ENCODE data around the gene LINGO3.

Gene LINGO3

GRCh38 chr19:2309734-2310362 lies 1.9 kb upstream of the LINGO3 start:
- CTCF ChIA-PET, result interaction anchor here (0.7 kb wide), 1 partner anchor 57 kb away, joined by 3 read pairs; no protein-coding TSS in a partner anchor
- TF ChIP-seq ARNT (IDR thresholded peaks at IDR 0.05), result no peak
- no peak for TF ChIP-seq FOXK2 (IDR thresholded peaks at IDR 0.05)
- no peak for TF ChIP-seq L3MBTL2 (conservative IDR thresholded peaks at IDR 0.05)
- TF ChIP-seq LEF1 (IDR thresholded peaks at IDR 0.05; ENCODE audit: borderline replicate concordance), result no peak
- no peak for TF ChIP-seq BHLHE40 (IDR thresholded peaks at IDR 0.05; ENCODE audit: borderline replicate concordance)
- DNase-seq (ENCODE audit: extremely low spot score), result no peak
- POLR2A ChIA-PET, result no interaction called here

DNA sequence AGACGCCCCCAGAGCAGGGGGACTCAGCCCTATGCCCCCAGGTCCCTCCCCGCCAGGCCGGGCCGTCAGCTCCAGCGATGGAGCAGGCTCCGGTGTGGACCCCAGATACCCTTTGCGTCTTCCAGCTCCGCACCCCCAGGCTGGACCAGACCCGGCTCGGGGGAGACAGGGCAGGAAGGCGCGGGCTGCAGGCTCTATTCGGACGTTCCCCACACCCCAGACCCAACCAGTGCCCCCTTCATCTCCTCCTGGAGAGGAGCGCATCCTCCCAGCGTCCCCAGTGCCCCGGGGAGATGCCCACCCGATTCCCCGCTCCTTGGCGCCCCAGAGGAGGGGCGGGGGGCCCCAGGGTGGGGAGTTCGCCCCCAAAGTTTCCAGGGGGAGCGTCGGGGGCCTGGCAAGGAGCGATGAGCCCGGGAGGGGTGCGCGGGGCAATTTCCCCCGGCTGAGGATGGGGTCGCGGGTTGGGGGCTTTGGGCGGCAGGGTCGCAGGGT lies 389 bp downstream of the LINGO3 start:
- POLR2A ChIA-PET, result no interaction called here
- no peak for DNase-seq (ENCODE audit: extremely low spot score)
- no peak for TF ChIP-seq ELF4 (IDR thresholded peaks at IDR 0.05)
- no peak for TF ChIP-seq CTBP1 (IDR thresholded peaks at IDR 0.05; ENCODE audit: borderline replicate concordance)
- TF ChIP-seq, protein P1, sequence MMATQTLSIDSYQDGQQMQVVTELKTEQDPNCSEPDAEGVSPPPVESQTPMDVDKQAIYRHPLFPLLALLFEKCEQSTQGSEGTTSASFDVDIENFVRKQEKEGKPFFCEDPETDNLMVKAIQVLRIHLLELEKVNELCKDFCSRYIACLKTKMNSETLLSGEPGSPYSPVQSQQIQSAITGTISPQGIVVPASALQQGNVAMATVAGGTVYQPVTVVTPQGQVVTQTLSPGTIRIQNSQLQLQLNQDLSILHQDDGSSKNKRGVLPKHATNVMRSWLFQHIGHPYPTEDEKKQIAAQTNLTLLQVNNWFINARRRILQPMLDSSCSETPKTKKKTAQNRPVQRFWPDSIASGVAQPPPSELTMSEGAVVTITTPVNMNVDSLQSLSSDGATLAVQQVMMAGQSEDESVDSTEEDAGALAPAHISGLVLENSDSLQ (IDR thresholded peaks at IDR 0.05), result no peak
- no peak for TF ChIP-seq ZNF384 (IDR thresholded peaks at IDR 0.05)
- TF ChIP-seq HDGF (IDR thresholded peaks at IDR 0.05; ENCODE audit: borderline replicate concordance), result no peak
- no peak for TF ChIP-seq TARDBP (IDR thresholded peaks at IDR 0.05)
- TF ChIP-seq FOXK2 (IDR thresholded peaks at IDR 0.05), result no peak
- no peak for TF ChIP-seq BHLHE40 (IDR thresholded peaks at IDR 0.05; ENCODE audit: borderline replicate concordance)
- no peak for TF ChIP-seq SUZ12 (IDR thresholded peaks at IDR 0.05)
- TF ChIP-seq FOXA1 (IDR thresholded peaks at IDR 0.05), result no peak
- no peak for TF ChIP-seq SP1 (IDR thresholded peaks at IDR 0.05)
- TF ChIP-seq NFRKB (IDR thresholded peaks at IDR 0.05), result no peak
- no peak for TF ChIP-seq ARNT (IDR thresholded peaks at IDR 0.05)
- no peak for TF ChIP-seq LEF1 (IDR thresholded peaks at IDR 0.05; ENCODE audit: borderline replicate concordance)
- CTCF ChIA-PET, result no interaction called here

- TF ChIP-seq HDGF (IDR thresholded peaks at IDR 0.05; ENCODE audit: borderline replicate concordance) (no peak), FOXM1 (IDR thresholded peaks at IDR 0.05; ENCODE audit: borderline replicate concordance) (no peak), NFRKB (IDR thresholded peaks at IDR 0.05) (no peak)
- ChIA-PET CTCF (no interaction called here), POLR2A (no interaction called here)
- DNase-seq (ENCODE audit: extremely low spot score), result no peak
Measured at GRCh38 chr19:2306971-2307370, 983 bp downstream of the LINGO3 start.

GRCh38 chr19:2306281-2306806 lies 1.6 kb downstream of the LINGO3 start:
- ChIA-PET POLR2A (no interaction called here), CTCF (no interaction called here)
- TF ChIP-seq ELF4 (IDR thresholded peaks at IDR 0.05), result no peak
- TF ChIP-seq L3MBTL2 (conservative IDR thresholded peaks at IDR 0.05), result no peak
- TF ChIP-seq SUZ12 (IDR thresholded peaks at IDR 0.05), result no peak
- no peak for TF ChIP-seq HDGF (IDR thresholded peaks at IDR 0.05; ENCODE audit: borderline replicate concordance)
- TF ChIP-seq SP1 (IDR thresholded peaks at IDR 0.05), result no peak
- no peak for TF ChIP-seq TARDBP (IDR thresholded peaks at IDR 0.05)
- no peak for TF ChIP-seq BHLHE40 (IDR thresholded peaks at IDR 0.05; ENCODE audit: borderline replicate concordance)
- DNase-seq (ENCODE audit: extremely low spot score), result no peak

DNA sequence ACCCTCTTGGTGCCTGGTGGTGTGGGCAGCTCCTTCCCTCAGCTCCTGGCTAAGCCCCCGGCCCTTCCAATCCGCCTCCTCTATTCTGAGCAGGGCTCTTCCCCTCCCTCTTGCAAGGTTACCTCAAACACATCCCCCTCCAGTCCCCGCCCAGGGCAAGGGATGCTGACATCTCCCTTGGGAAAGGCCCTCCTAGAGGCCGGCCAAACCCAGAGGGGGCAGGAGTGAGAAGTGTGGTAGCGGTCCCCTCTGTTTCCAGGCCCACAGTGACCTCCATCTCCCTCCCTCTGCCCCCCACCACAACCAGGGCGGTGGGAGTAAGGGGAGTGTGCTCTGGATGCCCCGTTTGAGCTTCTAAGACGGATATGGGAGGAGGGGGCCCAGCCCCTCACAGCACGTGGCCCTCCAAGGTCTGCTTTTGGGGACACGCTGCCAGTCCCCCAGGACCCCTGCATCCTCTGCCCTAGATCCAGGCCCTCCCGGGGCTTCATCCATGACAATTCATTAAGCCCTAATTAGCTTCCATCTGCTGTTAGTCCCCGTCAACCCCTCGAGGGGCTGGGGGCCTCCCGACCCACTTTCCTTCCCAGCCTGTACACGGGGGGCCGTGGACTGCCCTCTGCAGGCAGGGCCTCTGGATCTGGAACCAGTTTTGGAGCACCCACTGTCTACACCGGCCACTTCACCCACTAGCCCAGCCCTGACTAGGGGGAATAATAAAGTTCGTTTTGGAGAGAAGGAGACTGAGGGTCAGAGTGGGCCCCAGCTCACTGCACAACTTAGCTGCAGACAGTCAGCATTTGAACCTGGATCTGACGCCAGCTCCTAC lies 2.3 kb downstream of the LINGO3 start:
- ChIA-PET POLR2A (no interaction called here), CTCF (no interaction called here)
- DNase-seq (ENCODE audit: extremely low spot score), result no peak
- no peak for TF ChIP-seq BHLHE40 (IDR thresholded peaks at IDR 0.05; ENCODE audit: borderline replicate concordance)
- TF ChIP-seq NFRKB (IDR thresholded peaks at IDR 0.05), result no peak
- TF ChIP-seq ARNT (IDR thresholded peaks at IDR 0.05), result no peak
- no peak for TF ChIP-seq L3MBTL2 (conservative IDR thresholded peaks at IDR 0.05)
- TF ChIP-seq CTBP1 (IDR thresholded peaks at IDR 0.05; ENCODE audit: borderline replicate concordance), result no peak
- TF ChIP-seq, protein P1 (IDR thresholded peaks at IDR 0.05), result no peak
- no peak for TF ChIP-seq TARDBP (IDR thresholded peaks at IDR 0.05)

GRCh38 chr19:2303211-2303798 lies 4.6 kb downstream of the LINGO3 start:
- ChIA-PET POLR2A (interaction anchor here (1.0 kb wide), 1 partner anchor 25 kb away, joined by 3 read pairs; the partner anchor contains the start of genes LSM7 and SPPL2B), CTCF (no interaction called here)
- DNase-seq (ENCODE audit: extremely low spot score), result no peak
- no peak for TF ChIP-seq NFRKB (IDR thresholded peaks at IDR 0.05)
- no peak for TF ChIP-seq L3MBTL2 (conservative IDR thresholded peaks at IDR 0.05)
- no peak for TF ChIP-seq LEF1 (IDR thresholded peaks at IDR 0.05; ENCODE audit: borderline replicate concordance)
- TF ChIP-seq ELF4 (IDR thresholded peaks at IDR 0.05), result no peak
- TF ChIP-seq FOXM1 (IDR thresholded peaks at IDR 0.05; ENCODE audit: borderline replicate concordance), result no peak
